ENCODE results near the gene TNP1.

The TNP1 gene

GRCh38 chr2:216859944-216860343 lies at the start of gene TNP1:
TSS of gene TNP1 (minus strand) at chr2:216860064. CDS start at chr2:216860034, 30 bp downstream.
- no peak for DNase-seq

DNA sequence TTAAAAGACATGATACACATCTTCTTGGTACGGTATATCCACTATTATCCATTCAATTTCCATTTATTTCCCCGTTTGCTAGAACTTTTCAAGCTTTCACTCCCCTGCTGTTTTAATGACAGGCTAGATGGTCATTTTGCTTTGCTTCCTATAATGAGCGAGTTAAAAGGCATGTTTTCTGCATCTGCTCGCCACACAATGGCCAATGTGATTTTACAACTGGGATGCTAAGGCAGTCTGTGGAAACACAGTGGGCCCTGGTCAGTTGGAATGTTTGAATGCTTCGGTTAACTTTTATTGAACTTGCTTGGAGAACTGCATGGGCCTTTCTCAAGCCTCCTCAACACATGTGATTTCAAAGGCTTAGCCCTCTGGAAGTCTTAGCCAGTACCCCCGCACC lies 48.4 kb upstream of the TNP1 start:
- DNase-seq, result peak; percentile 68

DNA sequence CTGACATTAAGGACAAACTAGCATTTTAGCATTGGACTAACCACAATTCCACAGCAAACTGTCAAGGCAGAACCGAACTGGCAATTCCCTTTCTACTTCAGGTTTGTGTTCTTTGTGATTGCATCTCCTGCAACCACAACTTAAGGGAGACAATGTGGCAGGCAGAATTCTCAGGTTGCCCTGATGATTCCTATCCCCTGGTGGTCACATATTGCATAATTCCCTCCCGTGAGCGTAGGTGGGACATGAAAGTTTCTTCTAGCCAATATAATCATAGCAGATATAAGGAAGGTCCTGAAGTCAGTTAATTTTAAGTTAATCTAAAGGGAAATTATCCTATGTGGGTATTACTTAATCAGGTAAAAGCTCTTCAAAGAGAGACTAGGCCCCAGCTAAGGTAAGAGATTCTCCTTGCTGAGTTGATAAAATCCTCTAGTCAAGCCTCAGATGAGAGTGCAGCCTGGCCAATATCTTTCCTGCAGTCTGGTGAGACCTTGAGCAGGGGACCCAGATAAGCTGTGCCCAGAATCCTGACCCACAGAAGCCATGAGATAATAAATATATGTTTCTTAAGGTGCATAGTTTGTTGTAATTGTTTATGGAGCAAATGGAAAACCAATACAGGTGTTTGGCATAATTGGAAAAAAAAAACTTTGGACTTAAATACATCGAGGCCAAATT lies 45.9 kb upstream of the TNP1 start:
- DNase-seq, result no peak

- DNase-seq, result no peak
Observed at GRCh38 chr2:216904974-216905373, 45.1 kb upstream of the TNP1 start.

GRCh38 chr2:216904554-216904953 lies 44.7 kb upstream of the TNP1 start:
- DNase-seq, result no peak

GRCh38 chr2:216903470-216903869 lies 43.6 kb upstream of the TNP1 start:
- no peak for DNase-seq

GRCh38 chr2:216901273-216901672 lies 41.4 kb upstream of the TNP1 start:
- DNase-seq, result no peak

- DNase-seq, result no peak
Observed at GRCh38 chr2:216900406-216900805, 40.5 kb upstream of the TNP1 start.

DNA sequence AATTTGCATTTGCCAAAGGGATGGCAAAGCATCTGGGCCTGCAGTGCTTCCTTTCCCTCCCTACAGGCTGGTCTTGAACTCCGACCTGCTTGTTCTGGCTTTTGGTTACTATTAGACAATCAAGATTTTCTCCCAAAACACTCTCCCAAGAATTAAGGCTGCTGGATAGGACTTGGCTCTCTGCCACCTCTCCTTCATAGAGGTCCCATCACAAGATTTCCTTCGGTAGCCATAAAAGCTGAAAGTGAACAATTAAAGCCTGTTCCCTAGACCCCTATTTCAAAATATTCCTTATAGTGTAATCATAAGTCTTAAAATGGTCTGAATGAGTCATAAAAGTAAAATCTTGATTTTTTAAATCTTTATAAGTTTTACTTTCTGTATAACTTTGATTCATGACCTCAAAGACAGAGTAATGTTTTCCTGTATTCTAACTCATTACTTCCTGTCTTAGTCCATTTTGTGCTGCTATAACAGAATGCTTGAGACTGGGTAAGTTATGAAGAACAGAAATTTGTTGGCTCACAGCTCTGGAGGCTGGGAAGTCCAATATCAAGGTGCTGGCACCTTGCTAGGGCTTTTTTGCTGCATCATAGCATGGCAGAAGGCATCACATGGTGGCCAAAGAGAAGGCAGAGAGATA lies 37.8 kb upstream of the TNP1 start:
- no peak for DNase-seq

DNA sequence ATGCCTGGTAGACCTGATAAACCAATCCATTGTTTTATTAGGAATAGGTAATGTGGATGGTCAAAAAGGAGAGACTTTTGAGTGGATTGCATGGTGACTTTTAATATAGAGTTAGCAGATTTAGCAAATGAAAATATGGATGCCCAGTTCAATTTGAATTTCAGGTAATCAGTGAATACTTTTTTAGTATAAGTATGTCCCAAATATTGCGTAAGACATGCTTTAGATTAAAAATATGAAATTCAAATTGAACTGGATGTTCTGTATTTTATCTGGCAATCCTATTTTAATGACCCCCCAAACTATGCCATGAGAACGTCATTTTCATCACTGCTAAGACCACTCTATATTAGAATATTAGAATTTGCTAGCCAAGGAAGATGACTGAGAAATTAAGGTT lies 30.3 kb upstream of the TNP1 start:
- no peak for DNase-seq

GRCh38 chr2:216888887-216889622 lies 29.2 kb upstream of the TNP1 start:
- DNase-seq, result no peak

DNA sequence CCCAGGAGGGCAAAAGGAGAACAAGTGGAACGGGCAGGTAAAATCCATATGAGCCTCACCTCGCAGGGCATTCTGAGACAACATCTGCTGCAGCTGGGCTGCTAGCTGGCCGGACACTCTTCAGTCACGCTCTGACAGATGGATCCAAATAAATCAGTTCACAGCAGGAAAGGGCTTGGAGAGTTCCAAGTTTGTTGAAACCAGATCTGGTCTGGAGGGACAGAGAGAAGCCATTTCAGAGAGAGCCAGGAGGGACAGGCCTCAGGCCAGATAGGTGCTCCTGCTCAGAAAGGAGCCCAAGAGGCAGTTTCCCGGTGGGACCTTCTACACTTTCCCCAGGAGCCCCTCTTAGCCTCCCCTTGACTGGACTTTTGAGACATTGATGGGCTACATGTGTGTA lies 28.2 kb upstream of the TNP1 start:
- DNase-seq, result no peak

- no peak for DNase-seq
Observed at GRCh38 chr2:216887138-216887537, 27.3 kb upstream of the TNP1 start.

DNA sequence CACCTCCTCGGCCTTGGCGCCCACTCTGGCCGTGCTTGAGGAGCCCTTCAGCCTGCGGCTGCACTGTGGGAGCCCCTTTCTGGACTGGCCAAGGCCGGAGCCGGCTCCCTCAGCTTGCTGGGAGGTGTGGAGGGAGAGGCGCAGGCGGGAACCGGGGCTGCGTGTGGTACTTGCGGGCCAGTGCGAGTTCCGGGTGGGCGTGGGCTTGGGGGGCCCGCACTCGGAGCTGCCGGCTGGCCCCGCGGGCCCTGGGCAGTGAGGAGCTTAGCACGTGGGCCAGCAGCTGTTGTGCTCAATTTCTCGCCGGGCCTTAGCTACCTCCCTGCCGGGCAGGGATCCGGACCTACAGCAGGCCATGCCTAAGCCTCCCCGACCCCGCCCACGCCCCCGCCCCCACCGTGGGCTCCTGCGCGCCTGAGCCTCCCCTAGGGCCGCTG lies 25.3 kb upstream of the TNP1 start:
- no peak for DNase-seq

- DNase-seq, result no peak
Observed at GRCh38 chr2:216884347-216884746, 24.5 kb upstream of the TNP1 start.

- no peak for DNase-seq
Observed at GRCh38 chr2:216882876-216883275, 23.0 kb upstream of the TNP1 start.

- no peak for DNase-seq
Observed at GRCh38 chr2:216881411-216881810, 21.5 kb upstream of the TNP1 start.

- no peak for DNase-seq
Observed at GRCh38 chr2:216880509-216881184, 20.8 kb upstream of the TNP1 start.

DNA sequence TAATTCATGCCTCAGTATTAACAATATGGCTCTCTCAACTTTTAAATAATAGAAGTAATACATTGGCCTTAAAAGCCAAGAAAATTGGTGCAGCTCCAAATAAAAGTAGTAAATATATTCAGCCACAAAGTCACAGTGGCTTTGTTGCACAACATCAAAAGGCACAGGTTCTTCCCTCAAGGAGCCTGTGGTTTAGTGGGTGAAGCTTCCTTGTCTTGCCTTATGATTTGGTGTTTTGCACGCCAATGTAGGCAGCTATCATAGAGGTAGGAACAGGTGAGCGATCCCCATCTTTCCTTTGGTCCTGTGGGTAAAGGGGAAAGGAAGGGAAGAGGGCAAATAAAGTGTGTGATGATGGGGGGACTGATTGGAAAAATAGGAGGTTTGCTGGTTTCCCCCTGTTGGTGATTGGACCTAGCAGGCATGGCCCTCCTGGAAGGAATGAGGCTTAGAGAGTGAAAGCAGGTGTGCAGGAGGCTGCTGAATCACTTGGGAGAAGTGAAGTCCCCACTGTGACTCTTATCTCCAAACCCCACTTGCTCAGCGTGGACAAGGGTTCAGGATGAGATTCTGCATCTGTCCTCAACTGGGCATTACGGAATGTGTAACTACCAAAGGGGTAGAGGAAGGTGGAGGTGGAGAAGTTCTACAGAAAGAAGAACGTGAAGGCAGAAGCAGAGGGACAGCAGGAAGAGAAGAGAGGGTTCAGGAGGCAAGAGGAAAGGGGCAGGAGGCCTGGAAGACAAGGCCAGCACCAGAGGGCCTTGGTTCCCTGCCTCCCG lies 20.1 kb upstream of the TNP1 start:
- no peak for DNase-seq

- no peak for DNase-seq
Observed at GRCh38 chr2:216878072-216878471, 18.2 kb upstream of the TNP1 start.

GRCh38 chr2:216877085-216877484 lies 17.2 kb upstream of the TNP1 start:
- no peak for DNase-seq

GRCh38 chr2:216875862-216876261 lies 16.0 kb upstream of the TNP1 start:
- DNase-seq, result no peak

DNA sequence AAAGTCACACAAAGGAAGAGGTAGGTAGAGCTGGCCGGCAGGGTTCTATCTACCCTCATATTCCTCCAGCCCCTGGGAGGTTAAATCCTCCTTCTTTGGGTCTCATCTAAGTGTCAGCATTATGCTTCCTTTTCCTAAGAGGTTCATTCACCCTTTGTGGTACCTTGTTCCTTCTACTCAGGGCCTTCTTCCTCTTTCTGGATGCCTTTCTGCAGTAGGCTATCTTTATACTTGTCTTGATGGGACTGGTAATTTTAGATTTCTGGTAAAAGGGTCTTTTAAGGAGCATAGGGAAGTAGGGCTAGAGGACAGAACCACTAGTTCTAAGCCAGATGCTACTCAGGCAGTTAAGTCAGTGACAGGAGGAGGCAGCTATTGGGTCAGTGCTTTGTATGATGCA lies 13.7 kb upstream of the TNP1 start:
- DNase-seq, result no peak
